M059J (cell line): ENCODE data around the gene PLEKHA6. TPM values are rescaled to one million over a fixed set of nuclear protein-coding genes. Genes with fewer than 3 reads are reported as not detected.
"Not testable (repeated sequence)": the region's sequence is repeated elsewhere in the genome, so short reads cannot be mapped to it uniquely, and the experiment has no call there.

Experiments used
- DNase-seq: peaks from one replicate; pipeline ENCODE4 v3.0.0-alpha.2; 2012; ENCODE audit warnings: low read depth
- total RNA-seq: library from RNA; depleted of rRNA; stranded (reverse); fragments of >200 nt; shearing (Covaris generic); gene quantifications from 2 replicates; pipeline ENCODE4 v1.2.3, GENCODE V29; 2014

Gene PLEKHA6
- total RNA-seq, 1 experiment from 2014 or later: 4.9 TPM

DNA sequence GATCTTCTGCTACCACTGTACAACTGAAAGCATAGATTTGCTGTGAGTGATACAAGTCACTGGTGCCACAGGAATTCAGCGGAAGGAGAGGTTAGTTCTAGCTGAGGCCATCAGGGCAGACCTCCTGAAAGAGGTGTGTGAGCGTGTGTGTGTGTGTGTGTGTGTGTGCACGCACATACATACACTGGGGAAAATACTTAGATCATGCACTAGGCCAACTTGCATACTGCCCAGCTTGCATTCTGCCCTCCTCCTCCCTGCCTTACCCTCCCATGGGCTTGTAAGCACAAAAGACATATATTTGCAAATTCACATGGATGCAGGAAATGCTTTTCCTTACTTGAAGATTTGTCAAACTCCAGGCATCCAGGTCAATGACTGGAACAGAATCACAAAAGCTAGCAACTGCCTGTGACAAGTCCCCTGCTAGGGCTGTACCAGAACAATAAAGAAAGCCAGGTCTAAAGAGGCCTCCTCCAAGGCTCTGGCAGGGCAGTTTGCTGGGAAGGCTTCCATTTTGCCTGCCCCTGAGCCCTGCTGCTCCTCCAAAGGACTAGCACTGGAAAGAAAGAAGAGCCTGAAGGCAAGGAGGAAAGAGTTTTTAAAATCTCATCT lies 23.2 kb downstream of the PLEKHA6 start:
- no peak for DNase-seq

GRCh38 chr1:204335533-204335932 lies 24.2 kb downstream of the PLEKHA6 start:
- no peak for DNase-seq

- no peak for DNase-seq
Observed at GRCh38 chr1:204335085-204335484, 24.6 kb downstream of the PLEKHA6 start.

DNA sequence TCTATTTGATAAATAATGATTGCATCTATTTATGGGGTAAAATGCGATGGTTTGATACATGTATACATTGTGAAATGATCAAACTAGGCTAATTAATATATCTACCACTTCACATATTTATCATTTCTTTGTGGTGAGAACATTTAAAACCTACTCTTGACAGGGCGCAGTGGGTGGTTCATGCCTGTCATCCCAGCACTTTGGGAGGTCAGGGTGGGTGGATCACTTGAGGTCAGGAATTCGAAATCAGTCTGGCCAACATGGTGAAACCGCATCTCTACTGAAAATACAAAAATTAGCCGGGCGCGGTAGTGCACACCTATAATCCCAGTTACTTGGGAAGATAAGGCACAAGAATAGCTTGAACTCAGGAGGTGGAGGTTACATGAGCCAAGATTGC lies 25.3 kb downstream of the PLEKHA6 start:
- DNase-seq: no peak

DNA sequence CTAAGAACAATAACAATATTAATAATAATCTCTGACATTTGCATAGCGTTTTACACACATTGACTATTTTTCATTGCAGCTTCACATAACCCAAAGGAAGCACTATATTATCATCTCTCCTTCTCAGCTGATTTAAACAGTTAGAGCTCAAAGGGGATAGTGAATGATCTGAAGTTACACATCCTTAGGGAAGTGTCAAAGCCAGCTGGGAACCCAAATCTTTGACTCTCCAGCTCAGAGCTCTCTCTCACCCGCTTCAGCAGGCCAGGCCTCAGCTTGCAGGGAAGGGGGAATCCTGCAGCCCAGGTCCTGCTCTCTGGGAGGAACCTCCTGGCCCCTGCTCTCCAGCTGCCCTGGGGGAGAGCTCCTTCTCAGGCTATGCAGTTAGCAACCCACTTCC lies 26.3 kb downstream of the PLEKHA6 start:
- no peak for DNase-seq

- no peak for DNase-seq
Observed at GRCh38 chr1:204331847-204332487, 27.8 kb downstream of the PLEKHA6 start.

DNA sequence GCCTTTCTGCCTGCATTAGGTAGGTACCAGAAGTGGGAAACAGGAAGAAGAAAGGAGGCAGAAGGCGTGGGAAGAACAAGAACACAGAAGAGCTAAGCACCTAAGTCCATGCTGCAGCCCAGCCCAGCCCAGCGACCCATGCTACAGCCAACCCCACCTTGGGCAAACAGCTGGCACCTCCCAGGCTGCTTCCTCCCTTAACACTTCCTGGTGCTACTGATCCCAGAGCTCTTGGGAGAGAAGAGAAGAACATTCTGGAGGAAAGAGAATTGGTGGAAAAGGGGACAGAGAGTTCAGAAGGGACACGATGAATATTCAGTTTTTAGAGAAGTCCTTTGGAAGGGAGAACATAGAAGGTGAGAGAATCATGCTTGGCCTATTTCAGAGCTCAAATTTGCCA lies 28.5 kb downstream of the PLEKHA6 start:
- no peak for DNase-seq

- DNase-seq: not testable (repeated sequence)
Observed at GRCh38 chr1:204327870-204328269, 31.9 kb downstream of the PLEKHA6 start.

DNA sequence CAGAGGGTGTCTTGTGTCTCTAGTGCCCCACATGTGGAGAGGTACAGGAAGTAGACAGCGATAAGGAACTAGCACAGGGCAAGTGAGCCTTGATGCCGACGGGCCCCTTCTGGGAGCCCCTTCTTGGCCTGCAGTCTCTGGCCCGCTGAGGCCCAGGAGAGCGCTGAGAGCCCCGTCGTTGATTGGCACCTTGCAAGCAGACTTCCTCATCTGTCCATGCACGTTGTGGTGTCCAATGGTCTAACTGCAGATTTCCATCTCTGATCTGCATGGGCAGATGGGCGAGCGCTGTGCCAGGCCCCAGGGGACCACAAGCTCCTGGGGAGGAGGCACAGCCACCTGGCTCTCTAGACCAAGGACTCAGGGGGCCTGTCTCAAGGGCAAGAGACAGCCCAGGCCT lies 32.4 kb downstream of the PLEKHA6 start:
- DNase-seq: no peak

GRCh38 chr1:204326771-204327300 lies 32.9 kb downstream of the PLEKHA6 start:
- no peak for DNase-seq

- DNase-seq: no peak
Observed at GRCh38 chr1:204325944-204326343, 33.8 kb downstream of the PLEKHA6 start.

DNA sequence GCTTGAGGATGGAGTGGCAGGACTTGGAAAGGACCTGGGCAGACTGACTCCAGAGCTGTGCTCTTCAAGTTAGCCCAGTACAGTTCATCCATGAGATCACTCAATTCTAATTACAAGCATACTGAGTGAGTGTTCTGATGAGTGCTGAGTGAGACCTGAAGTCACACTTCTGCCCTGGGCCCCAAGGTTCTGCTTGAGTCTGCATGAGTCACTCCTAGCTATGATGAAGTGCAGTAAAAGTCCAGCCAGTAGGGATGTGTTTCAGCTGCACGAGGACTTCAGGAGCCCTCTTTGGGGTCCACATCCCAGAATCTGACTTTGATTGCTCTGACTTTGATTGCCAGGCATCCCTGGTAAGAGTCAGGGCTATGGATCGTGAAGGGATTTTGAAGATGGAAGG lies 35.8 kb downstream of the PLEKHA6 start:
- peak; percentile 89 for DNase-seq

DNA sequence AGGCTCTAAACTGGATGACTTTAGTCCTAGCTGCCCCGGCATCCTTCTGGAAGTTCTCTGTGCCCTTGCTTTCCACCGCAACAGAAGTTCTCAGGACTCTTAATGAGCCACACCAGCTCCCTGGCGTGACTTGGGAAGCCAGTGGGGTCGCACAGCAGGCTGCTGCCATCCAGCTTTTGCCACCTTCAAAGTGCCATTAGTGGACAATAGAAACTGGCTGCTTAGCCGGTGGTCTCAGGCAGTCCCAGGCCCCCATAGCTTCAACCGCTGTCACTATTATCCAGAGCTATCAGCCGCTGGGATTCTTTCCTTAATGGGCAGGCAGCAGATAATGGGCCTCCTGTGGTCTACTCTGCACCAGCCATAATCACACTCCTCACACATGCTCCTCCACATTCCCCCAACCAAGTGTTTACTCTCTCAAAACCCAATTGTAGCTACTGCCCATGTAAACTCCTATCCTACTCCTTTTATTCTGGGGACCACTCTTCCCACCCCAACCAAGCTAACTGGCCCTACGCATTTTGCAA lies 37.3 kb downstream of the PLEKHA6 start:
- no peak for DNase-seq

- DNase-seq: peak; percentile 74
Observed at GRCh38 chr1:204321665-204322064, 38.1 kb downstream of the PLEKHA6 start.

DNA sequence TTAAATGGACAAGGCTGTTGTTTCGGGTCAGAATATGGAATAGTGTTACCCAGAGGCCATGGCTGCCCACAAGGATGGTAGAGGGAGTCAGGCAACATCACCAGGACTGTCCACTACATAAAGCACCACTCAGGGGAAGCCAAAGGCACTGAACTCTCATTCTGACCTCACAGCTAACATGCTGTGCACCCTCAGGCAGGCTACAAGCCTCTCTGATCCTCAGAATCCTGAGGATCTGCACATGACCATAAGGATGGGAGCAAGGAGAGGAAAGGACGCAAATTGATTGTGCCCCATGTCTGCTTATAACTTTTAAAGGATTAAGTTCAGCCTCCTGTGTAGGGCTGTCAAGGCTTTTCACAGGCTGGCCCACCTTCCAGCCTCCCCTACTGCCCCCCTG lies 38.7 kb downstream of the PLEKHA6 start:
- no peak for DNase-seq

- peak; percentile 99 for DNase-seq
Observed at GRCh38 chr1:204320382-204320804, 39.3 kb downstream of the PLEKHA6 start.

DNA sequence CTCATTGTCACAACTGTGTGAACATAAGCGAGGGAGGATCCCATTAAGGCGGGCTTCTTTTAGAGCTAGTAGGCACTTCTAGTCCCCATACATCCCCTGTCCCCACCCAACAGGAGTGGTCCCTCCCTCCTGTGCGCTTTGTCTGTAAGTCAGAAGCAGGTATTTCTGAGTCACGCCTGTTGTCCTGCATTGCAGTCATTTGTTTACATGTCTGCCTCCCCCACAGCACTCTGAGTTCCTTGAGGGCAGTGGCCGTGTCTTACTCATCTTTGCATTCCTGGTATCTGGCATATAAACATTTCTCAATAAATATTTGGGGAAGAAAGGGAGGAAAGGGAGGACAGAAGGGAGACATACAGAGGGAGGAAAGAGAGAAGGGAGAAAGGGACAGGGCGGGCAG lies 40.3 kb downstream of the PLEKHA6 start:
- peak; percentile 98 for DNase-seq

DNA sequence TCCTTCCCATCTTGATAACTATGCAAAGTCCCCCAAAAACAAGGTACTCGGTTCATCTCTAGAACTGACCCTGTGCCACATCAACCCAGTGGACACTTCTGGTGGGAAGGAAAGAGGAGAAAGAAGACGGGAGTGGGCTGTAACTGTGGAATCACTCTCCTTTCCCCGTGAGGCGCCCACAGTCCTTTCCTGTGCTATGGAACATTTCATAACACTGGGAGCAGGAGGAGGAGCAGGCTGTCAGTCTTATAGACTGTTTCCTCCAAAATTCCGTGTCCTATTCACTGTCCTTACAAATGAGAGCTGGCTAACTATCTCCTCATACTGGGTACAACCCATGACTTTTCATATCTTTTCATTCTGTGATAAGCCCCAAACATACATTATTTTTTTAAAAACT lies 40.7 kb downstream of the PLEKHA6 start:
- no peak for DNase-seq

GRCh38 chr1:204318324-204318723 lies 41.4 kb downstream of the PLEKHA6 start:
- DNase-seq: no peak

GRCh38 chr1:204317170-204317569 lies 42.6 kb downstream of the PLEKHA6 start:
- DNase-seq: no peak

- DNase-seq: no peak
Observed at GRCh38 chr1:204316164-204316563, 43.6 kb downstream of the PLEKHA6 start.

- no peak for DNase-seq
Observed at GRCh38 chr1:204314893-204315658, 44.7 kb downstream of the PLEKHA6 start.
